Ascending aorta (tissue), 2 donors: ENCODE measurements around the gene LDLRAD2. TPM values are rescaled to one million over a fixed set of nuclear protein-coding genes. Genes with fewer than 3 reads are reported as not detected.

Experiments
- DNase-seq, 2 donors: peaks; one replicate each; pipeline ENCODE4 v3.0.0-alpha.2; 2019; ENCODE audit warnings: low spot score in 2 of 2
- H3K27ac ChIP-seq, 2 donors: fragments of 200-600 bp; sonication (generic); one replicate each; pipeline ENCODE4 v1.5.1; 2016 to 2017; ENCODE audit warnings: mild to moderate bottlenecking in 1 of 2
- H3K27me3 ChIP-seq: fragments of 200-600 bp; sonication (generic); one replicate; pipeline ENCODE4 v1.5.1; 2017
- H3K36me3 ChIP-seq, 2 donors: fragments of 200-600 bp; sonication (generic); one replicate each; pipeline ENCODE4 v1.5.1; 2016
- H3K4me1 ChIP-seq, 2 donors: fragments of 200-600 bp; sonication (generic); one replicate each; pipeline ENCODE4 v1.5.1; 2016 to 2017; ENCODE audit warnings: mild to moderate bottlenecking in 1 of 2
- H3K4me3 ChIP-seq, 2 donors: fragments of 200-600 bp; sonication (generic); one replicate each; pipeline ENCODE4 v1.5.1; 2016 to 2017; ENCODE audit warnings: mild to moderate bottlenecking in 1 of 2
- H3K9me3 ChIP-seq, 2 donors: fragments of 200-600 bp; sonication (generic); one replicate each; pipeline ENCODE4 v1.5.1; 2016
- CTCF ChIP-seq, 3 experiments: fragments of 200-600 bp in 2 of 3; fragments of 450-650 bp in 1 of 3; sonication (generic) in 2 of 3; IDR thresholded peaks; one replicate each; pipeline ENCODE4 v1.5.1; 2016 to 2019; ENCODE audit warnings: antibody characterized with exemption in 3 of 3, mild to moderate bottlenecking in 1 of 3, moderate library complexity in 1 of 3
- intact Hi-C: fragments of 100-400 bp; cut with DNase I; formaldehyde crosslinking; loops from one replicate; pipeline ENCODE4 v1.15.1; 2023
- total RNA-seq: library from RNA; depleted of rRNA; stranded (reverse); fragments of >200 nt; gene quantifications from one replicate; pipeline ENCODE4 v1.1.0, GENCODE V29; 2016

LDLRAD2 gene
- total RNA-seq, 1 donor from 2014 or later = not detected

DNA sequence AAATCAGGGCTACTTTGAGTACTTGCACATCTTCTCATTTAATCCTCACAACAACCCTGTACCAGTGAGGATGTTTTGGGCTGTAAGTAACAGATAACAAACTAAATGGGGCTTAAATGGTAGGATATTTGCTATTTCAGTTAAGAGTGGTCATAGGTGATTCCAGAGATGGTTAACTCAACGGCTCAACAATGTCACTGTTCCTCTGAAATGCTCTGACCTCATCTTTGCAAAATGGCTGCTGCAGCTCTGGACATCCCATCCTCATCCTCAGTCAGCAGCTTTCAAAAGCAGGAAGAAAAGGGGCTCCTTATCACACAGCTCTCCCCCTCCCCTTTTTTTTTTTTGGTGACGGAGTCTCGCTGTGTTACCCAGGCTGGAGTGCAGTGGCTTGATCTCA, 1.5 kb downstream of the LDLRAD2 start:
- DNase-seq = no peak
- no peak overlapping the region for H3K4me3 ChIP-seq
- H3K36me3 ChIP-seq = no peaks in the 10 kb centered on the region
- TF ChIP-seq CTCF (IDR thresholded peaks at IDR 0.05) = no peak
- no peaks in the 10 kb centered on the region for H3K27me3 ChIP-seq
- no peak overlapping the region for H3K27ac ChIP-seq
- H3K4me1 ChIP-seq = peaks cover 0 to 5% of the 10 kb centered on the region in 2 donors
- H3K9me3 ChIP-seq = no peaks in the 10 kb centered on the region
- intact Hi-C loops = no loop called here

DNA sequence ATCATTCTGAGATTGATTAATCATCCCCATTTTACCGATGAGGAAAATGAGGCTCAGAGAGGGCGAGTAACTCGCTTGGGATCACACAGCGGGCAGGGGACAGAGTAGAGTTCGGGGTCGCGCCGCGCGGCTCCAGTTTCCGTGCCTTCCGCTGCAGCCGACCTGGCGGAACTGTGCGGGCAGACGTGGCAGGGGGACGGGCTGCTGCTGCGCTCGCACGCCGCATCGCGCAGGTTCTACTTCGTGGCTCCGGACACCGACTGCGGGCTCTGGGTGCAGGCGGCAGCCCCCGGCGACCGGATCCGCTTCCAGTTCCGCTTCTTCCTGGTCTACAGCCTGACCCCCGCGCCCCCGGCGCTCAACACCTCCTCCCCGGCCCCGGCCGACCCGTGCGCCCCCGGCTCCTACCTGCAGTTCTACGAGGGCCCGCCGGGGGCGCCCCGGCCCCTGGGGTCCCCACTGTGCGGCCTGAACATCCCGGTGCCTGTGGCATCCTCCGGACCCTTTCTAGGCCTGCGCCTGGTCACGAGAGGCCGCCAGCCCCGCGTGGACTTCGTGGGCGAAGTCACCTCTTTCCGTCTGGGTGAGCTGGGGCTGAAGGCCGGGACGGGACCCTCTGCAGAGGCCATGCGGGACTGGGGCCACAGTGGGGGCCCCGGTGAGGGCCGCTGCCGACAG, 2.3 kb downstream of the LDLRAD2 start:
- Histone ChIP-seq H3K4me3 (peak overlapping the region; percentile 46 to 47), H3K27ac (no peak overlapping the region), H3K4me1 (peaks cover 0 to 5% of the 10 kb centered on the region in 2 donors), H3K27me3 (no peaks in the 10 kb centered on the region), H3K9me3 (no peaks in the 10 kb centered on the region), H3K36me3 (no peaks in the 10 kb centered on the region)
- TF ChIP-seq CTCF (IDR thresholded peaks at IDR 0.05) = peak; percentile 7 to 60 (median 53)
- intact Hi-C loops = no loop called here
- DNase-seq = no peak

DNA sequence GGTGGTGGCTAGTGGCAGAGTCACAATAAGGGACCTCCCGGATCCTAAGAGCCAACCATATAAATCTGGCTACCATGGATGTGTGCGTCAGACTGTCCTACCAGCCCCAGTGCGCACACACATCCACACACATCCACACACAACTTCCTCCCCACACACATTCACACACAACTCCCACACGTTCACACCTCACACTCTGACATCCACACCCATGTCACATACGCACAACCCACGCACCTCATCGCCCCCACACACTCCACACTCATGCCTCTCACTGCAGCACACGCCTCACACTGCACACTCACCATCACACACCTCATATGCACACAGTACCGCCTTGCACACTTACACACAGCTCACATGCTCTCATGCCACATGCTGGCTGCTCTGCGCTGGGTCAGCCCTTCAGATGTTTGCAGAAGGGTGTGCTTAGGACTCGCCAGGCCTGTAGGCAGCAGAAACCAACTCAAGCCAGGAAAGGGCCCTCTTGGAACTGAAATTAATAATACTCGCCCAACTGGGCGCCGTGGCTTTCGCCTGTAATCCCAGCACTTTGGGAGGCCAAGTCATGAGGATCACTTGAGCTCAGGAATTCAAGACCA, 3.0 kb downstream of the LDLRAD2 start:
- Histone ChIP-seq H3K4me3 (no peak overlapping the region), H3K27me3 (no peaks in the 10 kb centered on the region), H3K9me3 (no peaks in the 10 kb centered on the region), H3K36me3 (peaks cover 2 to 6% of the 10 kb centered on the region in 2 donors), H3K27ac (no peak overlapping the region), H3K4me1 (peaks cover 0 to 5% of the 10 kb centered on the region in 2 donors)
- intact Hi-C loops = no loop called here
- DNase-seq = no peak
- TF ChIP-seq CTCF (IDR thresholded peaks at IDR 0.05) = no peak

- intact Hi-C loops = no loop called here
- H3K27ac ChIP-seq = no peak overlapping the region
- H3K4me3 ChIP-seq = no peak overlapping the region
- H3K27me3 ChIP-seq = no peaks in the 10 kb centered on the region
- no peak for TF ChIP-seq CTCF (IDR thresholded peaks at IDR 0.05)
- no peak for DNase-seq
- H3K36me3 ChIP-seq = peaks cover 6 to 9% of the 10 kb centered on the region in 2 donors
- peaks cover 0 to 5% of the 10 kb centered on the region in 2 donors for H3K4me1 ChIP-seq
- H3K9me3 ChIP-seq = no peaks in the 10 kb centered on the region
Observed at GRCh38 chr1:21815724-21816321, 3.8 kb downstream of the LDLRAD2 start.

DNA sequence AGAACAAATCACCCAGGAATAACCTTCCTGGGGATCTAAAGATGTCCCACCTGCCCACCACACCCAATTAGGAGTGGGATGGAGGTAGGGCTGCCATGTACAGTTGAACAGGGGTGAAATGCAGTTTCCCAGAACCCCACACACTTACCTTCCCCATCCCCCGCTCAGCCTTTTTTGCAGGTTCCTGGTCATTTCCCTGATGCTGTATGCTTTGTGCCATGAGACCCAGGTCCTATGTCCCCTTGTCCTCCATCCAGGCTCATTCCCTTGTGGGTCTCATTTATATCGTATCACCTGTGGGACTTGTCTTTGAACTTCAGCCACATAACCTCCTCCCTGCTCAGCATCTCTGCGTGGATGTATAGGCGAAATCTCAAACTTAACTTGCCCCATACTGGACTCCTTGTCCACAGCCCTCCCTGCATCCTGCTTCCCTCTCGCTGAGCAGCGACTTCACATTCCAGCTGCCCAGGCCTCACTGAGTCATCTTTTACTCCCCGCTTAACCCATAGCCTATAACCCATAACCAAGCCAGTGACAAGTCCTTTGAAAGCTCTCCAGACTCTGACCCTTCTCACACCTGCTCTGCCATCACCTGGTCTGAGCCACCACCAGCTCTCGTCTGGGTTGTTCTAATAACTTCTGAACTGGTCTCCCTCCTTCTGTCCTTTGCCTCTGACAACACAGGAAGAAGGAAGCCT, 4.7 kb downstream of the LDLRAD2 start:
- Histone ChIP-seq H3K27ac (no peak overlapping the region), H3K4me1 (peaks cover 0 to 5% of the 10 kb centered on the region in 2 donors), H3K36me3 (peaks cover 11 to 18% of the 10 kb centered on the region in 2 donors), H3K4me3 (no peak overlapping the region), H3K9me3 (no peaks in the 10 kb centered on the region), H3K27me3 (no peaks in the 10 kb centered on the region)
- no peak for DNase-seq
- no peak for TF ChIP-seq CTCF (IDR thresholded peaks at IDR 0.05)
- intact Hi-C loops = no loop called here
